ENCODE data around the gene RAMP3. TPM values are rescaled to one million over a fixed set of nuclear protein-coding genes. Genes with fewer than 3 reads are reported as not detected.
"Not testable (repeated sequence)": the region's sequence is repeated elsewhere in the genome, so short reads cannot be mapped to it uniquely, and the experiment has no call there.

The RAMP3 gene
- total RNA-seq, 1 donor from 2014 or later = 49.2 TPM

GRCh38 chr7:45190406-45191165 is 33.0 kb downstream of the RAMP3 start:
- DNase-seq (ENCODE audit: low spot score) = no peak

- DNase-seq (ENCODE audit: low spot score) = no peak
Measured at GRCh38 chr7:45191396-45191795, 33.8 kb downstream of the RAMP3 start.

- DNase-seq (ENCODE audit: low spot score) = no peak
Measured at GRCh38 chr7:45192621-45193041, 35.0 kb downstream of the RAMP3 start.

GRCh38 chr7:45193828-45194227 is 36.2 kb downstream of the RAMP3 start:
- DNase-seq (ENCODE audit: low spot score) = no peak

- peak; percentile 51 for DNase-seq (ENCODE audit: low spot score)
Measured at GRCh38 chr7:45196374-45196773, 38.8 kb downstream of the RAMP3 start.

- peak; percentile 11 for DNase-seq (ENCODE audit: low spot score)
Measured at GRCh38 chr7:45197461-45197860, 39.9 kb downstream of the RAMP3 start.

GRCh38 chr7:45198986-45199385 is 41.4 kb downstream of the RAMP3 start:
- no peak for DNase-seq (ENCODE audit: low spot score)

GRCh38 chr7:45199506-45199905 is 41.9 kb downstream of the RAMP3 start:
- no peak for DNase-seq (ENCODE audit: low spot score)

GRCh38 chr7:45202625-45203024 is 45.0 kb downstream of the RAMP3 start:
- DNase-seq (ENCODE audit: low spot score) = no peak

- DNase-seq (ENCODE audit: low spot score) = no peak
Measured at GRCh38 chr7:45203036-45203435, 45.4 kb downstream of the RAMP3 start.

GRCh38 chr7:45203459-45203858 is 45.9 kb downstream of the RAMP3 start:
- DNase-seq (ENCODE audit: low spot score) = no peak

- no peak for DNase-seq (ENCODE audit: low spot score)
Measured at GRCh38 chr7:45203936-45204445, 46.4 kb downstream of the RAMP3 start.

GRCh38 chr7:45206266-45206665 is 48.7 kb downstream of the RAMP3 start:
- DNase-seq (ENCODE audit: low spot score) = not testable (repeated sequence)

GRCh38 chr7:45209909-45210308 is 52.3 kb downstream of the RAMP3 start:
- not testable (repeated sequence) for DNase-seq (ENCODE audit: low spot score)

- DNase-seq (ENCODE audit: low spot score) = no peak
Measured at GRCh38 chr7:45211066-45211465, 53.5 kb downstream of the RAMP3 start.

GRCh38 chr7:45211958-45212357 is 54.4 kb downstream of the RAMP3 start:
- no peak for DNase-seq (ENCODE audit: low spot score)

- no peak for DNase-seq (ENCODE audit: low spot score)
Measured at GRCh38 chr7:45212606-45213005, 55.0 kb downstream of the RAMP3 start.

- DNase-seq (ENCODE audit: low spot score) = no peak
Measured at GRCh38 chr7:45215601-45216062, 58.0 kb downstream of the RAMP3 start.

GRCh38 chr7:45216181-45216580 is 58.6 kb downstream of the RAMP3 start:
- DNase-seq (ENCODE audit: low spot score) = no peak

GRCh38 chr7:45216622-45217165 is 59.1 kb downstream of the RAMP3 start:
- no peak for DNase-seq (ENCODE audit: low spot score)

GRCh38 chr7:45217358-45217757 is 59.8 kb downstream of the RAMP3 start:
- no peak for DNase-seq (ENCODE audit: low spot score)

- no peak for DNase-seq (ENCODE audit: low spot score)
Measured at GRCh38 chr7:45219130-45219529, 61.5 kb downstream of the RAMP3 start.

Measured in mesenteric fat pad (tissue), 1 donor.